ENCODE results near the gene SLC45A3. TPM values are rescaled to one million over a fixed set of nuclear protein-coding genes. Genes with fewer than 3 reads are reported as not detected.

SLC45A3 gene
- total RNA-seq, 1 experiment from 2014 or later = 5.5 TPM

GRCh38 chr1:205700865-205701401 is 20.6 kb upstream of the SLC45A3 start:
- CTCF ChIA-PET = no interaction called here
- POLR2A ChIA-PET = no interaction called here
- Histone ChIP-seq H3K4me1 (peaks cover 3% of the 10 kb centered on the region; the same call in 1 of the 2 replicates), H3K27me3 (replicated peaks; ENCODE audit: control insufficient read depth, insufficient read depth, low read length) (no peaks in the 10 kb centered on the region), H3K36me3 (ENCODE audit: control insufficient read depth, insufficient read depth, low read length) (no peaks in the 10 kb centered on the region), H3K4me3 (ENCODE audit: low read depth, low read length) (no peak overlapping the region), H3K9me3 (no peaks in the 10 kb centered on the region)
- Mint-ChIP-seq H3K27ac (ENCODE audit: unreplicated experiment) (no peak overlapping the region), H3K27me3 (ENCODE audit: insufficient read depth, unreplicated experiment) (no peaks in the 10 kb centered on the region), H3K4me3 (ENCODE audit: unreplicated experiment) (no peak overlapping the region), H3K36me3 (ENCODE audit: insufficient read depth, unreplicated experiment) (peaks cover 13% of the 10 kb centered on the region), H3K9me3 (ENCODE audit: unreplicated experiment) (no peaks in the 10 kb centered on the region), H3K4me1 (ENCODE audit: low read depth, unreplicated experiment) (peaks cover 19% of the 10 kb centered on the region)
- intact Hi-C loops (cut with micrococcal nuclease; ENCODE audit: unreplicated experiment) = no loop called here
- TF ChIP-seq CTCF (IDR thresholded peaks at IDR 0.05; ENCODE audit: insufficient read depth in 1 of 2, low read depth in 1 of 2, low read length in 1 of 2, severe bottlenecking in 1 of 2, unreplicated experiment in 1 of 2) = no peak
- no TSS peak for BruUV-seq (replicated peaks)
- DNase-seq = no peak

- TF ChIP-seq CTCF (IDR thresholded peaks at IDR 0.05; ENCODE audit: insufficient read depth in 1 of 2, low read depth in 1 of 2, low read length in 1 of 2, severe bottlenecking in 1 of 2, unreplicated experiment in 1 of 2) = no peak
- Mint-ChIP-seq H3K4me3 (ENCODE audit: unreplicated experiment) (no peak overlapping the region), H3K27ac (ENCODE audit: unreplicated experiment) (no peak overlapping the region), H3K9me3 (ENCODE audit: unreplicated experiment) (no peaks in the 10 kb centered on the region), H3K36me3 (ENCODE audit: insufficient read depth, unreplicated experiment) (peaks cover 6% of the 10 kb centered on the region), H3K4me1 (ENCODE audit: low read depth, unreplicated experiment) (peaks cover 19% of the 10 kb centered on the region), H3K27me3 (ENCODE audit: insufficient read depth, unreplicated experiment) (no peaks in the 10 kb centered on the region)
- Histone ChIP-seq H3K27me3 (replicated peaks; ENCODE audit: control insufficient read depth, insufficient read depth, low read length) (no peaks in the 10 kb centered on the region), H3K36me3 (ENCODE audit: control insufficient read depth, insufficient read depth, low read length) (no peaks in the 10 kb centered on the region), H3K9me3 (no peaks in the 10 kb centered on the region), H3K4me1 (peaks cover 3% of the 10 kb centered on the region; the same call in 1 of the 2 replicates), H3K4me3 (ENCODE audit: low read depth, low read length) (no peak overlapping the region)
- ChIA-PET POLR2A (no interaction called here), CTCF (no interaction called here)
- intact Hi-C loops (cut with micrococcal nuclease; ENCODE audit: unreplicated experiment) = no loop called here
- no TSS peak for BruUV-seq (replicated peaks)
- no peak for DNase-seq
These were observed 19.1 kb upstream of the SLC45A3 start for GRCh38 chr1:205699416-205699815.

- H3K27me3 Mint-ChIP-seq (ENCODE audit: insufficient read depth, unreplicated experiment) = no peaks in the 10 kb centered on the region
- Histone ChIP-seq H3K9me3 (no peaks in the 10 kb centered on the region), H3K27me3 (replicated peaks; ENCODE audit: control insufficient read depth, insufficient read depth, low read length) (no peaks in the 10 kb centered on the region), H3K4me1 (peaks cover 3% of the 10 kb centered on the region; the same call in 1 of the 2 replicates), H3K36me3 (ENCODE audit: control insufficient read depth, insufficient read depth, low read length) (no peaks in the 10 kb centered on the region), H3K4me3 (ENCODE audit: low read depth, low read length) (no peak overlapping the region)
- no TSS peak for BruUV-seq (replicated peaks)
- intact Hi-C loops (cut with micrococcal nuclease; ENCODE audit: unreplicated experiment) = no loop called here
- CTCF ChIA-PET = no interaction called here
- peaks cover 6% of the 10 kb centered on the region for H3K36me3 Mint-ChIP-seq (ENCODE audit: insufficient read depth, unreplicated experiment)
- no peak overlapping the region for H3K4me3 Mint-ChIP-seq (ENCODE audit: unreplicated experiment)
- TF ChIP-seq CTCF (IDR thresholded peaks at IDR 0.05; ENCODE audit: insufficient read depth in 1 of 2, low read depth in 1 of 2, low read length in 1 of 2, severe bottlenecking in 1 of 2, unreplicated experiment in 1 of 2) = no peak
- no peak for DNase-seq
- POLR2A ChIA-PET = no interaction called here
- H3K27ac Mint-ChIP-seq (ENCODE audit: unreplicated experiment) = no peak overlapping the region
- peaks cover 18% of the 10 kb centered on the region for H3K4me1 Mint-ChIP-seq (ENCODE audit: low read depth, unreplicated experiment)
- no peaks in the 10 kb centered on the region for H3K9me3 Mint-ChIP-seq (ENCODE audit: unreplicated experiment)
These were observed 18.6 kb upstream of the SLC45A3 start for GRCh38 chr1:205698921-205699320.
